ENCODE measurements around the gene DMAC2L. TPM values are rescaled to one million over a fixed set of nuclear protein-coding genes. Genes with fewer than 3 reads are reported as not detected.

Gene DMAC2L
- total RNA-seq, 4 donors from 2014 or later, result 21.1 to 28.3 (median 22.1) TPM

GRCh38 chr14:50344876-50345563 is 32.9 kb downstream of the DMAC2L start:
- Histone ChIP-seq H3K27ac (peak overlapping the region in 3 of 4 donors; percentile 5 to 9 (median 7)), H3K9me3 (no peaks in the 10 kb centered on the region), H3K4me3 (no peak overlapping the region), H3K36me3 (no peaks in the 10 kb centered on the region), H3K27me3 (no peaks in the 10 kb centered on the region), H3K4me1 (peaks cover 0 to 48% (median 10%) of the 10 kb centered on the region in 3 donors)
- no peak for TF ChIP-seq POLR2AphosphoS5 (IDR thresholded peaks at IDR 0.05)
- TF ChIP-seq EP300 (IDR thresholded peaks at IDR 0.05), result no peak
- TF ChIP-seq POLR2A (IDR thresholded peaks at IDR 0.05), result no peak
- no peak for TF ChIP-seq CTCF (IDR thresholded peaks at IDR 0.05)
- no peak for ATAC-seq
- 34 to 40% methylated on average over 4 of the region's 4 CpGs for WGBS, 2 donors (ENCODE audit: low coverage in 1 of 2)

- 56 to 76% methylated on average over 3 to 6 of the region's 6 CpGs for WGBS, 2 donors (ENCODE audit: low coverage in 1 of 2)
- H3K27ac ChIP-seq, result no peak overlapping the region
- H3K9me3 ChIP-seq, result no peaks in the 10 kb centered on the region
- no peaks in the 10 kb centered on the region for H3K27me3 ChIP-seq
- no peak for TF ChIP-seq POLR2A (IDR thresholded peaks at IDR 0.05)
- H3K4me3 ChIP-seq, result no peak overlapping the region
- no peaks in the 10 kb centered on the region for H3K36me3 ChIP-seq
- ATAC-seq, result no peak
- H3K4me1 ChIP-seq, result peaks cover 0 to 48% (median 10%) of the 10 kb centered on the region in 3 donors
Observed at GRCh38 chr14:50345846-50346422, 33.8 kb downstream of the DMAC2L start.

- no peak for ATAC-seq
- no peak for TF ChIP-seq POLR2A (IDR thresholded peaks at IDR 0.05)
- TF ChIP-seq EP300 (IDR thresholded peaks at IDR 0.05), result no peak
- TF ChIP-seq POLR2AphosphoS5 (IDR thresholded peaks at IDR 0.05), result no peak
- no peak for TF ChIP-seq CTCF (IDR thresholded peaks at IDR 0.05)
- Histone ChIP-seq H3K36me3 (no peaks in the 10 kb centered on the region), H3K9me3 (no peaks in the 10 kb centered on the region), H3K4me3 (no peak overlapping the region), H3K4me1 (peaks cover 0 to 38% (median 10%) of the 10 kb centered on the region in 3 donors), H3K27me3 (no peaks in the 10 kb centered on the region), H3K27ac (no peak overlapping the region)
- 0 to 91% methylated on average over 1 of the region's 1 CpG for WGBS, 2 donors (ENCODE audit: low coverage in 1 of 2)
Observed at GRCh38 chr14:50347521-50347920, 35.4 kb downstream of the DMAC2L start.

GRCh38 chr14:50348933-50349332 is 36.8 kb downstream of the DMAC2L start:
- H3K9me3 ChIP-seq, result no peaks in the 10 kb centered on the region
- no peak for ATAC-seq
- H3K27me3 ChIP-seq, result no peaks in the 10 kb centered on the region
- H3K4me1 ChIP-seq, result peaks cover 0 to 24% (median 5%) of the 10 kb centered on the region in 3 donors
- no peak overlapping the region for H3K27ac ChIP-seq
- TF ChIP-seq EP300 (IDR thresholded peaks at IDR 0.05), result no peak
- no peak for TF ChIP-seq POLR2A (IDR thresholded peaks at IDR 0.05)
- no peak for TF ChIP-seq CTCF (IDR thresholded peaks at IDR 0.05)
- TF ChIP-seq POLR2AphosphoS5 (IDR thresholded peaks at IDR 0.05), result no peak
- H3K4me3 ChIP-seq, result no peak overlapping the region
- H3K36me3 ChIP-seq, result no peaks in the 10 kb centered on the region

DNA sequence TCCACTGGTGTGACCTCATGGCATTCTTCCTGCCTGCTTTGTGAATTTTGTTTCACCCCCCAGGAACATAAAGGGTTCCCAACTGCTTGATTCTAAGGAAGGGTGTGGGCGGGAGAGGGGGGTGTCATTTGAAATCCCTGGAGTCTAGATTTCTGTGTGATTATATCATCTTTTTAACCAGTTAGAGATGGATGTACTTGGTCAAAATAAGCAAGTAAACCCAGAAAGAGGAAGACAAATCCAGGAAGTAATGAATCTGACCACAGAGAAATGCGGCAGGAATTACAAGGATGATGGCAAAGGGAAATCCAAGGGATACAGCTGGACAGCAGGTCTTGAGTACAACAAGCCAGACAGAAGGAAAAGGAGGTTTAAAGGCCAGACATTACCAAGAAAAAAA is 38.9 kb downstream of the DMAC2L start:
- Histone ChIP-seq H3K27me3 (no peaks in the 10 kb centered on the region), H3K9me3 (no peaks in the 10 kb centered on the region), H3K4me1 (peaks cover 0 to 6% (median 0%) of the 10 kb centered on the region in 3 donors), H3K27ac (no peak overlapping the region), H3K4me3 (no peak overlapping the region), H3K36me3 (no peaks in the 10 kb centered on the region)
- 50 to 55% methylated on average over 1 to 2 of the region's 2 CpGs for WGBS, 2 donors (ENCODE audit: low coverage in 1 of 2)
- no peak for TF ChIP-seq CTCF (IDR thresholded peaks at IDR 0.05)
- TF ChIP-seq POLR2A (IDR thresholded peaks at IDR 0.05), result no peak
- no peak for TF ChIP-seq EP300 (IDR thresholded peaks at IDR 0.05)
- TF ChIP-seq POLR2AphosphoS5 (IDR thresholded peaks at IDR 0.05), result no peak
- ATAC-seq, result no peak

All from gastroesophageal sphincter (tissue), 4 donors.